HEK293T (cell line): ENCODE measurements around the gene FAM43A.

Experiments used
- CTCF ChIA-PET: fragments of 350-600 bp; formaldehyde crosslinking; extraction: SDS; loops from one replicate; lab custom pipeline; 2021; ENCODE audit warnings: antibody characterized with exemption, inconsistent platforms; lab: Yijun Ruan, JAX
- POLR2A ChIA-PET: fragments of 350-600 bp; formaldehyde crosslinking; extraction: SDS; loops from one replicate; lab custom pipeline; 2020; ENCODE audit warnings: antibody characterized with exemption, inconsistent platforms; lab: Yijun Ruan, JAX
- DNase-seq: peaks from one replicate; pipeline ENCODE4 v3.0.0; 2012; ENCODE audit warnings: mixed read lengths; ENCODE audit errors: extremely low spot score
- ARNT ChIP-seq: fragments of 450-650 bp; IDR thresholded peaks from 2 replicates; pipeline ENCODE4 v1.6.1; 2017; ENCODE audit warnings: mild to moderate bottlenecking
- BHLHE40 ChIP-seq: fragments of 450-650 bp; IDR thresholded peaks from 2 replicates; pipeline ENCODE4 v1.6.1; 2016; ENCODE audit warnings: mild to moderate bottlenecking, moderate library complexity, borderline replicate concordance
- CTBP1 ChIP-seq: fragments of 450-650 bp; IDR thresholded peaks from 2 replicates; pipeline ENCODE4 v1.6.1; 2016; ENCODE audit warnings: borderline replicate concordance
- ELF4 ChIP-seq: fragments of 450-650 bp; IDR thresholded peaks from 2 replicates; pipeline ENCODE4 v1.6.1; 2017; ENCODE audit warnings: antibody characterized with exemption
- FOXA1 ChIP-seq: fragments of 450-650 bp; IDR thresholded peaks from 2 replicates; pipeline ENCODE4 v1.6.1; 2016; ENCODE audit warnings: mild to moderate bottlenecking
- FOXK2 ChIP-seq: fragments of 450-650 bp; IDR thresholded peaks from 2 replicates; pipeline ENCODE4 v1.6.1; 2016; ENCODE audit warnings: mild to moderate bottlenecking
- FOXM1 ChIP-seq: fragments of 450-650 bp; IDR thresholded peaks from 2 replicates; pipeline ENCODE4 v1.6.1; 2017; ENCODE audit warnings: mild to moderate bottlenecking, borderline replicate concordance
- HDGF ChIP-seq: fragments of 450-650 bp; IDR thresholded peaks from 2 replicates; pipeline ENCODE4 v1.6.1; 2017; ENCODE audit warnings: antibody characterized with exemption, borderline replicate concordance
- L3MBTL2 ChIP-seq: fragments of 450-650 bp; conservative IDR thresholded peaks from 2 replicates; pipeline ENCODE4 v1.6.1; 2016; ENCODE audit warnings: mild to moderate bottlenecking
- LEF1 ChIP-seq: fragments of 450-650 bp; IDR thresholded peaks from 2 replicates; pipeline ENCODE4 v1.6.1; 2017; ENCODE audit warnings: mild to moderate bottlenecking, borderline replicate concordance
- NFRKB ChIP-seq: fragments of 450-650 bp; IDR thresholded peaks from 2 replicates; pipeline ENCODE4 v1.6.1; 2016; ENCODE audit warnings: mild to moderate bottlenecking, moderate library complexity
- SP1 ChIP-seq: fragments of 450-650 bp; IDR thresholded peaks from 2 replicates; pipeline ENCODE4 v1.6.1; 2017
- SUZ12 ChIP-seq: fragments of 450-650 bp; IDR thresholded peaks from 2 replicates; pipeline ENCODE4 v1.6.1; 2016; ENCODE audit warnings: mild to moderate bottlenecking
- TARDBP ChIP-seq: fragments of 450-650 bp; IDR thresholded peaks from 2 replicates; pipeline ENCODE4 v1.6.1; 2016
- ZNF384 ChIP-seq: fragments of 450-650 bp; IDR thresholded peaks from 2 replicates; pipeline ENCODE4 v1.6.1; 2016
- TF ChIP-seq, protein P1 (sequence below): fragments of 450-650 bp; IDR thresholded peaks from 2 replicates; pipeline ENCODE4 v1.6.1; 2016

Gene FAM43A

DNA sequence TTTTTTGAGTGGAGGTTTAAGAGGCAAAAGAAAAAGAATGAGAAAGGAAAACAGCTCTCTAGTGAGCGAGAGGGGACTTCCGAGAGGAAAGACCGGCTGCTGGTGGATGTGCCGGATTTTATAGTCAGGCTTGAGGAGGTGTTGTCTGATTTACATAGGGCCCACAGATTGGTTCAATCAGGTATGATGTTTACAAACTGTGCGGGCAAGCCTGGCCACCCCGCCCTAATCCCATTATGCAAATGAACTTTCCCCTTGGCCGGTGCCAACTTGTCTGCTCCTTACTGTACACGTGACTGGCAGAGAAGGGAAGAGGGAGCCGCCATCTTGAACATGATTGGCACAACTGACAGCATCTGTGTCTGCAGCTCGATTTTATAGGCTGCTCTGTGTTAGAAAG lies 44.7 kb downstream of the FAM43A start:
- CTCF ChIA-PET: no interaction called here
- TF ChIP-seq SUZ12 (no peak), CTBP1 (no peak), TARDBP (no peak), L3MBTL2 (no peak), SP1 (no peak), LEF1 (no peak), ARNT (no peak), FOXA1 (no peak), FOXM1 (no peak), ZNF384 (no peak), HDGF (no peak), NFRKB (no peak), FOXK2 (no peak), ELF4 (no peak), BHLHE40 (no peak)
- TF ChIP-seq, protein P1, sequence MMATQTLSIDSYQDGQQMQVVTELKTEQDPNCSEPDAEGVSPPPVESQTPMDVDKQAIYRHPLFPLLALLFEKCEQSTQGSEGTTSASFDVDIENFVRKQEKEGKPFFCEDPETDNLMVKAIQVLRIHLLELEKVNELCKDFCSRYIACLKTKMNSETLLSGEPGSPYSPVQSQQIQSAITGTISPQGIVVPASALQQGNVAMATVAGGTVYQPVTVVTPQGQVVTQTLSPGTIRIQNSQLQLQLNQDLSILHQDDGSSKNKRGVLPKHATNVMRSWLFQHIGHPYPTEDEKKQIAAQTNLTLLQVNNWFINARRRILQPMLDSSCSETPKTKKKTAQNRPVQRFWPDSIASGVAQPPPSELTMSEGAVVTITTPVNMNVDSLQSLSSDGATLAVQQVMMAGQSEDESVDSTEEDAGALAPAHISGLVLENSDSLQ: no peak
- POLR2A ChIA-PET: no interaction called here
- no peak for DNase-seq

DNA sequence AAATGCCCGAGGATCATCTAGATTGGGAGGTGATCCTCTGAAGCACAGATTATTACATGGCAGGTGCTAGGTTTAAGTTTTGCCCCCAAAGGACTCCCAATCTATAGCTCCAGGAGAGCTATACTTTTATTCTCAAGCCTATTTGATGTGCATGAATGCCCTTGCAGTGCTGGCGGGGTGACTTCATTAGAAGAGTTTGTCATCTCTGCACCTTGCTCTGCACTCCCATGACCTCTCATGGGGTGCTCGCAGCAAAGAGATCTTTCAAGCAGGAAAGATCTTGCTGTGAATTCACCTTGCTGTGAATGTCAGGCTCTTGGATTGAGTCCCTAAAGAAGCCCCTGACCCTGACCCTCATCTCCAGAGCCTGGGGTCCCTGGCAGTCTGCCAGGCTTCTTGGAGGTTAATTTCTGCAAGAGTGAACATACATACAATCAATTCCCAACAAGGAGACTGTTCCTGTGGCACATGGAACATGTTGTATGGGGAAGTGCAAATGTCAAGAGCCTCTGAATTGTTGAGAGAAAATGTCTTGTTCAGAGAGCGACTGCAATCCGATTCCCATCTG lies 45.9 kb downstream of the FAM43A start:
- ChIA-PET CTCF (no interaction called here), POLR2A (no interaction called here)
- DNase-seq: no peak
- TF ChIP-seq SUZ12 (no peak), BHLHE40 (no peak), CTBP1 (no peak), FOXM1 (no peak)

DNA sequence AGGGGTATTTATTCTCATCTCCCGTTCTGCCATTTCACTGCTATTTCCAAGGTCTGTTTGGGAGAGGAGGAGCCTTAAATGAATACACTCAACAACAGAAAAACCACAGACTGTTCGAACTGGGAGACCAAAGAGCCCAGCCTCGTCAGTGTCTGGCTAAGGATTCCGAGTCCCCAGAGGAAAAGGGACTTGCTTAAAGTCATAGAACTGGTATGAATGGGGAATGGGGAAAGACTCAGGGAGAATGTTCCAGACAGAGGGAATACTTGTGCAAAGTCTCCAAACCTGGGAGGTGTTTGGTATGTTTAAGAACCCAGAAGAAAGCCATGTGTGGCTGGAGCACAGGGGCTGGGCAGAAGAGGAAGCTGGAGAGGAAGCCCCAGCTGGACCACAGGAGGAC lies 46.9 kb downstream of the FAM43A start:
- ChIA-PET POLR2A (no interaction called here), CTCF (no interaction called here)
- no peak for DNase-seq
- TF ChIP-seq L3MBTL2: no peak
- no peak for TF ChIP-seq SUZ12
- no peak for TF ChIP-seq SP1

DNA sequence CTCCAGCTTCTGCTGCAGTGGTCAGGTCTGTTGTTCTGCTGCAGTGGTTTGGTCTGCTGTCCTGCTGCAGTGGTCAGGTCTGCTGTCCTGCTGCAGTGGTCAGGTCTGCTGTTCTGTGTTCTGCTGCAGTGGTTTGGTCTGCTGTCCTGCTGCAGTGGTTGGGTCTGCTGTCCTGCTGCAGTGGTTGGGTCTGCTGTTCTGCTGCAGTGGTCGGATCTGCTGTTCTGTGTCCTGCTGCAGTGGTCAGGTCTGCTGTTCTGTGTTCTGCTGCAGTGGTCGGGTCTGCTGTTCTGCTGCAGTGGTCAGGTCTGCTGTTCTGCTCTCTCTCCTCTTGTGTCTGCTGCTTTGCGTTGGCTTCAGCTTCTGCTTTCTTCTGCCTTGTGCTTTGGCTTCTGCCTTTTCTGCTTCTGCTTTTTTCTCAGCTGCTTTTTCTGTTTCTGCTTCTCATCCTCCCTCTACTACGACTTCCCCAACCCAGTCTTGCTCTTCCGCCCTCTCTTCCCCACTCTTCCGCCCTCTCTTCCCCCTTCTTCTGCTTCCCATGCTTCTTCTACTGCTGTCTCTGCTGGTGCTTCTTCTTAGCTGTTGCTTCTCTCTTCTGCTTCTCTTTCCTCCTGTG lies 50.7 kb downstream of the FAM43A start:
- TF ChIP-seq FOXM1: no peak
- no peak for TF ChIP-seq SUZ12
- no peak for TF ChIP-seq NFRKB
- TF ChIP-seq HDGF: no peak
- no peak for TF ChIP-seq ZNF384
- TF ChIP-seq L3MBTL2: no peak
- no peak for TF ChIP-seq CTBP1
- TF ChIP-seq, protein P1: no peak
- TF ChIP-seq BHLHE40: no peak
- TF ChIP-seq SP1: no peak
- no peak for TF ChIP-seq ELF4
- no peak for TF ChIP-seq ARNT
- no peak for TF ChIP-seq TARDBP
- no peak for TF ChIP-seq LEF1
- TF ChIP-seq FOXK2: no peak
- no peak for TF ChIP-seq FOXA1
- POLR2A ChIA-PET: interaction anchor here (1.5 kb wide), 1 partner anchor 50 kb away, joined by 3 read pairs; no protein-coding TSS in a partner anchor
- CTCF ChIA-PET: no interaction called here
- no peak for DNase-seq

DNA sequence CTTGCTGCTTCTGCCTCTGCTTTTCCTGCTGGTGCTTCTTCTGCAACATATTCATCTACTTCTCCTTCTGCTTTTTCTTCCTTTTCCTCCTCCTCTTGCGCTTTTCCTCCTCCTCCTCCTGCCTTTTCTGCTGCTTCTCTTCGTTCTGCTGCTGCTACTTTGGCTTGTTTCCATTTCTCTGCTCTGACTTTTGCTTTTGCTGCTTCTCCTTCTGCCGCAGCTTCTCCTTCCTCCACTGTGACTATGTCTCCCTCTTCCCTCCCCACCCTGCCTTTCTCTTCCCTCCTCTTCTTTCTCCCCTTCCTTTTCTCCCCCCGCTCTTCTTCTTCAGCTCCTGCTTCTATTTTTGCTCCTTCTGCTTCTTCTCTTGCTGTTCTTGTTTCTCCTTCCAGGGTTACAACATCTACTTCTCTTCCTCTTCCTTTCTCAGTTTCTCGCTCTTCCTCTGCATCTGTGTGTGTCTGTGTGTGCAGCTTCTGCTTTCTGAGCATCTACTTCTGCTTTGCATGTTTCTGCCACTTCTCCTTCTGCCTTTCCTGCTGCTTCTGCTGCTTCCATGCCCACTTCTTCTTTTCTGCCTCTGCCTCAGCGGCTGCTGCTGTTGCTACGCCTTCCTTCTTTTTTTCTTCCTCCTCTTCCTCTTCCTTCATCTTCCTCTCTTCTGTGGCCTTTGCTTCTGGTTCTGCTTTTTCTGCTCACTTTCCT lies 51.4 kb downstream of the FAM43A start:
- CTCF ChIA-PET: interaction anchor here (0.5 kb wide), 1 partner anchor 142 kb away, joined by 8 read pairs; no protein-coding TSS in a partner anchor

More for the DNA sequence above, 51.4 kb downstream of the FAM43A start:
- POLR2A ChIA-PET: interaction anchor here (1.5 kb wide), 1 partner anchor 51 kb away, joined by 3 read pairs; no protein-coding TSS in a partner anchor
- no peak for DNase-seq
- TF ChIP-seq L3MBTL2: no peak
- TF ChIP-seq FOXM1: no peak
- no peak for TF ChIP-seq FOXK2
- no peak for TF ChIP-seq NFRKB
- TF ChIP-seq TARDBP: no peak
- no peak for TF ChIP-seq FOXA1
